H1 (cell line): ENCODE measurements around the gene MOB3C. TPM values are rescaled to one million over a fixed set of nuclear protein-coding genes. Genes with fewer than 3 reads are reported as not detected.

ENCODE experiments used
- CTCF ChIA-PET: fragments of 300-600 bp; sonication (Branson Sonifier 250); formaldehyde crosslinking; loops from one replicate; lab custom pipeline; 2021; ENCODE audit not compliant: partially characterized antibody; lab: Charles Lee
- POLR2A ChIA-PET: fragments of 300-600 bp; sonication (Branson Sonifier 250); formaldehyde crosslinking; loops from one replicate; lab custom pipeline; 2021; ENCODE audit warnings: inconsistent platforms; ENCODE audit not compliant: partially characterized antibody; lab: Charles Lee
- DNase-seq, 2 experiments: peaks; one replicate each; pipeline versions ENCODE4 v3.0.0 to v3.0.0-alpha.2; 2010 to 2022; ENCODE audit warnings: low spot score in 2 of 2, low read depth in 1 of 2, mixed read lengths in 1 of 2
- FAIRE-seq: peaks from 2 replicates; lab custom pipeline; 2011; peaks lifted over from hg19 to GRCh38; lab: Jason Lieb, UNC
- H2AFZ ChIP-seq: 2 replicates; pipeline ENCODE4 v1.8.1; 2012; ENCODE audit warnings: low read length, inconsistent platforms
- H2AK5ac ChIP-seq: 2 replicates; pipeline ENCODE4 v1.6.1; 2013; ENCODE audit warnings: low read depth, low read length
- H2BK120ac ChIP-seq: replicated peaks from 2 replicates; pipeline ENCODE3; 2013; ENCODE audit warnings: low read depth, low read length, inconsistent platforms
- H2BK12ac ChIP-seq: 2 replicates; pipeline ENCODE4 v1.6.1; 2013; ENCODE audit warnings: low read depth, low read length
- H2BK15ac ChIP-seq: 2 replicates; pipeline ENCODE4 v1.6.1; 2013; ENCODE audit warnings: low read length
- H2BK20ac ChIP-seq: 2 replicates; pipeline ENCODE4 v1.6.1; 2013; ENCODE audit warnings: low read length
- H2BK5ac ChIP-seq: 2 replicates; pipeline ENCODE4 v1.6.1; 2013; ENCODE audit warnings: low read depth, low read length
- H3K14ac ChIP-seq: 2 replicates; pipeline ENCODE4 v1.6.1; 2013; ENCODE audit warnings: inconsistent platforms; ENCODE audit not compliant: insufficient read length
- H3K18ac ChIP-seq: 2 replicates; pipeline ENCODE4 v1.6.1; 2013; ENCODE audit warnings: low read length; ENCODE audit errors: extremely low read depth
- H3K23ac ChIP-seq: 2 replicates; pipeline ENCODE4 v1.6.1; 2013; ENCODE audit warnings: inconsistent platforms; ENCODE audit not compliant: insufficient read length
- H3K23me2 ChIP-seq: 2 replicates; pipeline ENCODE4 v1.6.1; 2013; ENCODE audit warnings: low read depth, low read length
- H3K27ac ChIP-seq: 2 replicates; pipeline ENCODE4 v1.6.1; 2011; ENCODE audit warnings: low read depth, low read length, inconsistent platforms
- H3K27me3 ChIP-seq, 4 experiments: replicated peaks in 1 of 4; 1 replicate in 1 of 4; 2 replicates in 3 of 4; pipeline versions ENCODE4 v1.6.1 to v1.8.1; 2011 to 2013; ENCODE audit warnings: low read length in 3 of 4, mild to moderate bottlenecking in 3 of 4, inconsistent platforms in 2 of 4, mixed read lengths in 2 of 4, moderate library complexity in 1 of 4; ENCODE audit not compliant: control insufficient read depth in 3 of 4, insufficient read depth in 3 of 4; ENCODE audit errors: extremely low read depth in 1 of 4
- H3K36me3 ChIP-seq, 4 experiments: 2 replicates each; pipeline versions ENCODE4 v1.6.1 to v1.8.1; 2011 to 2013; ENCODE audit warnings: mild to moderate bottlenecking in 4 of 4, low read length in 3 of 4, moderate library complexity in 2 of 4, control low read depth in 1 of 4, inconsistent platforms in 1 of 4; ENCODE audit not compliant: insufficient read depth in 4 of 4, control insufficient read depth in 2 of 4
- H3K4ac ChIP-seq: replicated peaks from 2 replicates; pipeline ENCODE3; 2013; ENCODE audit warnings: low read length, low read depth, mixed read lengths, inconsistent platforms; ENCODE audit not compliant: insufficient read length
- H3K4me1 ChIP-seq, 4 experiments: replicated peaks in 1 of 4; 1 replicate in 1 of 4; 2 replicates in 3 of 4; pipeline versions ENCODE4 v1.6.1 to v1.8.1; 2011 to 2013; ENCODE audit warnings: low read length in 3 of 4, inconsistent platforms in 2 of 4, mixed read lengths in 1 of 4; ENCODE audit not compliant: insufficient read depth in 4 of 4, control insufficient read depth in 3 of 4
- H3K4me2 ChIP-seq, 2 experiments: 2 replicates each; pipeline versions ENCODE4 v1.6.1 to v1.8.1; 2011 to 2013; ENCODE audit warnings: low read depth in 2 of 2, low read length in 2 of 2, control low read depth in 1 of 2, inconsistent platforms in 1 of 2, mild to moderate bottlenecking in 1 of 2; ENCODE audit not compliant: insufficient read depth in 1 of 2
- H3K4me3 ChIP-seq, 4 experiments: fragments of 200-600, 300-600 bp in 1 of 4; sonication (generic), shearing (Covaris generic), sonication (Bioruptor Twin) in 1 of 4; 2 replicates each; pipeline versions ENCODE4 v1.5.1 to v1.8.1; 2011 to 2016; ENCODE audit warnings: low read length in 4 of 4, low read depth in 3 of 4, control low read depth in 2 of 4, inconsistent platforms in 2 of 4, mild to moderate bottlenecking in 2 of 4, mixed read lengths in 1 of 4, moderate library complexity in 1 of 4; ENCODE audit not compliant: insufficient read depth in 2 of 4; ENCODE audit errors: extremely low read depth in 1 of 4
- H3K56ac ChIP-seq: replicated peaks from 2 replicates; pipeline ENCODE3; 2013; ENCODE audit warnings: low read depth, mild to moderate bottlenecking, mixed read lengths, low read length, inconsistent platforms; ENCODE audit not compliant: insufficient read length
- H3K79me1 ChIP-seq: 2 replicates; pipeline ENCODE4 v1.6.1; 2013; ENCODE audit warnings: low read depth, low read length, control low read depth
- H3K79me2 ChIP-seq, 2 experiments: 2 replicates each; pipeline versions ENCODE4 v1.6.1 to v1.8.1; 2012 to 2013; ENCODE audit warnings: low read length in 2 of 2, mild to moderate bottlenecking in 2 of 2, inconsistent platforms in 1 of 2; ENCODE audit not compliant: insufficient read depth in 2 of 2, control insufficient read depth in 1 of 2
- H3K9ac ChIP-seq, 4 experiments: replicated peaks in 1 of 4; 1 replicate in 1 of 4; 2 replicates in 3 of 4; pipeline versions ENCODE4 v1.6.1 to v1.8.1; 2011 to 2013; ENCODE audit warnings: low read depth in 3 of 4, low read length in 3 of 4, control low read depth in 2 of 4, mild to moderate bottlenecking in 2 of 4, moderate library complexity in 2 of 4, inconsistent platforms in 1 of 4; ENCODE audit errors: extremely low read depth in 1 of 4
- H3K9me3 ChIP-seq, 2 experiments: 2 replicates each; pipeline versions ENCODE4 v1.6.1 to v1.8.1; 2012 to 2013; ENCODE audit warnings: mild to moderate bottlenecking in 2 of 2, moderate library complexity in 2 of 2, control low read depth in 1 of 2, inconsistent platforms in 1 of 2, low read depth in 1 of 2, low read length in 1 of 2, mixed read lengths in 1 of 2; ENCODE audit not compliant: insufficient read depth in 2 of 2
- H4K20me1 ChIP-seq, 2 experiments: replicated peaks in 1 of 2; 2 replicates each; pipeline versions ENCODE3 to v1.8.1; 2011 to 2013; ENCODE audit warnings: inconsistent platforms in 2 of 2, low read length in 2 of 2, mild to moderate bottlenecking in 1 of 2; ENCODE audit not compliant: insufficient read depth in 2 of 2, control insufficient read depth in 1 of 2
- H4K5ac ChIP-seq: 2 replicates; pipeline ENCODE4 v1.6.1; 2013; ENCODE audit warnings: low read length, low read depth, mixed read lengths, inconsistent platforms; ENCODE audit not compliant: insufficient read length
- H4K8ac ChIP-seq: 2 replicates; pipeline ENCODE4 v1.8.0; 2013; ENCODE audit warnings: mild to moderate bottlenecking, moderate library complexity, low read length, inconsistent platforms; ENCODE audit not compliant: insufficient read depth; ENCODE audit errors: extremely low read depth
- H4K91ac ChIP-seq: replicated peaks from 2 replicates; pipeline ENCODE3; 2013; ENCODE audit warnings: low read length, mixed read lengths, inconsistent platforms; ENCODE audit not compliant: insufficient read length
- CBX8 ChIP-seq: fragments of 300-800, 300-1000 bp; sonication (generic); IDR thresholded peaks from 2 replicates; pipeline ENCODE4 v1.7.1; 2016; ENCODE audit warnings: low read depth, low read length, borderline replicate concordance
- EZH2 ChIP-seq: fragments of 200-600 bp; sonication (generic); IDR thresholded peaks from 2 replicates; pipeline ENCODE4 v1.7.1; 2012; ENCODE audit warnings: low read depth, mild to moderate bottlenecking, moderate library complexity, low read length, inconsistent platforms; ENCODE audit not compliant: severe bottlenecking
- SP1 ChIP-seq: IDR thresholded peaks from 2 replicates; pipeline ENCODE4 v1.6.1; 2011; ENCODE audit warnings: low read depth, low read length
- TCF12 ChIP-seq: IDR thresholded peaks from 2 replicates; pipeline ENCODE4 v1.6.1; 2011; ENCODE audit warnings: low read depth, mild to moderate bottlenecking, low read length
- WGBS, 2 experiments: shearing (Covaris generic) in 1 of 2; methylation state at CpG; one replicate each; pipeline versions ENCODE4 v1.1.6 to v1.1.7; 2013 to 2015; ENCODE audit warnings: low lambda C conversion rate in 2 of 2, mixed read lengths in 2 of 2, inconsistent platforms in 1 of 2, low coverage in 1 of 2, missing lambda C conversion rate in 1 of 2; ENCODE audit not compliant: insufficient replicate concordance in 2 of 2, insufficient coverage in 1 of 2, insufficient read length in 1 of 2; ENCODE audit errors: extremely low coverage in 1 of 2, missing lambda C conversion rate in 1 of 2; 5-methylcytosine and 5-hydroxymethylcytosine counted together
- polyA plus RNA-seq, 7 experiments: library from polyadenylated mRNA; depleted of rRNA in 3 of 7; stranded (reverse) in 5 of 7; unstranded in 2 of 7; fragments of >200 nt in 5 of 7; fragments of 200-250 nt in 2 of 7; gene quantifications; 1 replicate in 5 of 7; 2 replicates in 1 of 7; 4 replicates in 1 of 7; pipeline versions ENCODE4 v1.2.1 to v1.2.3, GENCODE V29; 2011 to 2013; ENCODE audit warnings: missing spikeins in 2 of 7, mixed read lengths in 2 of 7
- total RNA-seq: library from RNA; stranded (reverse); fragmentation: NEBNext Ultra II Directional; extraction: Animal tissue kit (Norgen Biotek cat#: 25700); gene quantifications from 2 replicates; pipeline ENCODE4 v1.2.1, GENCODE V29; 2021
- TF ChIP-seq, protein P1 (sequence below): IDR thresholded peaks from 2 replicates; pipeline ENCODE4 v1.6.1; 2012; ENCODE audit warnings: inconsistent platforms

The MOB3C gene
- total and polyA plus RNA-seq, 2 of the 8 experiments (the other 6 are each of a cell fraction or from before 2014, with no cell fraction given): 5.8 to 6.6 TPM

DNA sequence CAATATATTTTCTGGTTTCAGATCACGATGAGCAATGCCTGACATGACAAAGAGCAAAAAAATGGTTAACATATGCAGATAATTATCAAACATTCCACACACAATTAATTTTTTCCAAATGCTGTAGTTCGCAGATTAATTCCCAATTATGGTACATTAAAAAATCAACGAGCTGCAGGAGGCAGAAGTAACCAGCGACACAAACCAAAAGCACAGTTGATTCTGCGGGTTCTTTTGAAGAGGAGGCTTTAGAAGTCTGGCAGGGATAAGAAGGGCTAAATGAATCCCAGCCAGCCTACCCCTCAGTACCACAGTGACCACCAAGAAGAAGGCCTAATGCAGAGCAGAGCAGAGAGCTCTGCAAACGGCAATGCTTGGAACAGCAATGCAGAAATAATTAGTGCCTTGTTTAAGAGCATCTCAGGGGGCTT, 48.1 kb downstream of the MOB3C start:
- Histone ChIP-seq H4K20me1 (no peaks in the 10 kb centered on the region), H3K4me1 (peaks cover 0 to 3% (median 1%) of the 10 kb centered on the region in 4 experiments; a peak in 4 of 7 replicates), H4K5ac (no peak overlapping the region), H2BK5ac (no peak overlapping the region), H3K23me2 (no peaks in the 10 kb centered on the region), H3K4ac (no peak overlapping the region), H2BK20ac (no peak overlapping the region), H3K27ac (no peak overlapping the region), H3K4me3 (no peak overlapping the region), H2BK12ac (no peak overlapping the region), H4K91ac (no peak overlapping the region), H2BK120ac (no peak overlapping the region), H3K56ac (no peak overlapping the region), H2AFZ (no peak overlapping the region), H3K79me2 (no peaks in the 10 kb centered on the region), H3K9me3 (no peaks in the 10 kb centered on the region), H2AK5ac (no peak overlapping the region), H3K18ac (no peak overlapping the region), H3K79me1 (no peaks in the 10 kb centered on the region), H3K9ac (no peak overlapping the region), H2BK15ac (no peak overlapping the region), H4K8ac (no peak overlapping the region), H3K4me2 (no peak overlapping the region; a peak in 1 of 4 replicates), H3K36me3 (no peaks in the 10 kb centered on the region; a peak in 1 of 8 replicates), H3K23ac (no peak overlapping the region), H3K27me3 (no peaks in the 10 kb centered on the region), H3K14ac (no peak overlapping the region)
- CTCF ChIA-PET: interaction anchor here (0.6 to 3.1 kb wide), 5 partner anchors 21 to 165 kb away, joined by 3 to 17 read pairs (median 9); partner anchors contain the start of gene MKNK1
- POLR2A ChIA-PET: interaction anchor here (1.4 kb wide), 1 partner anchor 106 kb away, joined by 3 read pairs; no protein-coding TSS in a partner anchor
- DNase-seq: no peak
- 93% methylated on average over 6 of the region's 6 CpGs; no CpG with 5 or more reads in 1 of the 2 experiments for WGBS, 2 experiments
- FAIRE-seq: no peak
- TF ChIP-seq TCF12 (no peak), SP1 (no peak), EZH2 (no peak), CBX8 (no peak)
- TF ChIP-seq, protein P1, sequence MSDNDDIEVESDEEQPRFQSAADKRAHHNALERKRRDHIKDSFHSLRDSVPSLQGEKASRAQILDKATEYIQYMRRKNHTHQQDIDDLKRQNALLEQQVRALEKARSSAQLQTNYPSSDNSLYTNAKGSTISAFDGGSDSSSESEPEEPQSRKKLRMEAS: no peak
